Activated naive CD4-positive, alpha-beta T cell treated with anti-CD3 and anti-CD28 coated beads, Interleukin-2, amount 50 U/mL, for 72 hours (primary cell): ENCODE data around the gene ADORA1. TPM values are rescaled to one million over a fixed set of nuclear protein-coding genes. Genes with fewer than 3 reads are reported as not detected.

ENCODE experiments used
- ATAC-seq, 2 donors: fragments of 150-1000 bp; cut with Tn5 transposase; 2 replicates each; pipeline ENCODE4 v1.10.0; 2021; ENCODE audit warnings: mild to moderate bottlenecking in 2 of 2, moderate library complexity in 2 of 2
- DNase-seq, 2 donors: peaks; one replicate each; pipeline ENCODE4 v3.0.0; 2021 to 2022; ENCODE audit warnings: low spot score in 2 of 2
- H3K27ac Mint-ChIP-seq, 2 donors: one replicate each; pipeline ENCODE4 v1.8.0; 2022; ENCODE audit warnings: mild to moderate bottlenecking in 2 of 2, mixed read lengths in 2 of 2
- H3K36me3 Mint-ChIP-seq, 2 donors: one replicate each; pipeline ENCODE4 v1.8.0; 2022; ENCODE audit warnings: mixed read lengths in 2 of 2
- H3K9me3 Mint-ChIP-seq, 2 donors: one replicate each; pipeline ENCODE4 v1.8.0; 2022; ENCODE audit warnings: mixed read lengths in 2 of 2
- total RNA-seq, 2 donors: library from RNA; stranded (reverse); gene quantifications; one replicate each; pipeline ENCODE4 v1.2.3, GENCODE V29; 2022

Gene ADORA1
- total RNA-seq, 2 donors from 2014 or later = not detected

DNA sequence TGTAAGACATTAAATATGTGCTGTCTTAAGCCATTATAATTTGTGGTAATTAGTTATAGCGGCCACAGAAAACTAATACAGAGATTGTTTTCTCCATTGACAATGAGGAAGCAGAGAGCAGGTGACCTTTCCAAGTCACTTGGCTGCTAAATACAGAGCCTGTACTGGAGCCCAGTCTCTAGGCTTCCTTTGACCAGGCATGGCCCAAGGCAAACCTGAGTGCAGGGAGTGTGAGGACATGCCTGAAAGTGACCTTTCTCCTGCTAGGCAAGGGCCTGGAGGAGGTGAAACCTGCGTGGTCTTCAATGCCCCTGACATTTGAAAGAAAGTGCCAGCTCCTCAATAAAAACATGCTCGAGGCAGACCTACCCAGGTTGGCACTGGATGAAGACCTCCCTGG, 71.5 kb downstream of the ADORA1 start:
- ATAC-seq = no peak
- Mint-ChIP-seq H3K9me3 (no peaks in the 10 kb centered on the region), H3K27ac (no peak overlapping the region), H3K36me3 (no peaks in the 10 kb centered on the region)
- no peak for DNase-seq

DNA sequence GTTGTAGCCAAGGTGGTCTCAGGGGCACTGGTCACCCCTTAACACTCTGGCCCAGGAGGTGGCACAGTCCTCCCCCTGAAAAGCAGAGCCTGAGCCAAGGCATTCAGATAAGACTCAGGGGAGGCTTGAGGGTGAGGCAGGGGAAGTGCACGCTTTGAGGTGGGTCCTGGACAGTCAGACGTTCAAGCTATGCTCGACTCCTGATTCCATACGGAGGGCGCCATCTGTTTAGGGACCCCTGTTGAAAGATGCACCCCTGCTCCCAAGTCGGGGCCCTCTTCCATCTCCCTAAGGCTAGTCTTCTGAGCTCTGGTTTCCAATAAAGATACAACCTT, 71.9 kb downstream of the ADORA1 start:
- Mint-ChIP-seq H3K27ac (no peak overlapping the region), H3K9me3 (no peaks in the 10 kb centered on the region), H3K36me3 (no peaks in the 10 kb centered on the region)
- DNase-seq = no peak
- ATAC-seq = no peak

DNA sequence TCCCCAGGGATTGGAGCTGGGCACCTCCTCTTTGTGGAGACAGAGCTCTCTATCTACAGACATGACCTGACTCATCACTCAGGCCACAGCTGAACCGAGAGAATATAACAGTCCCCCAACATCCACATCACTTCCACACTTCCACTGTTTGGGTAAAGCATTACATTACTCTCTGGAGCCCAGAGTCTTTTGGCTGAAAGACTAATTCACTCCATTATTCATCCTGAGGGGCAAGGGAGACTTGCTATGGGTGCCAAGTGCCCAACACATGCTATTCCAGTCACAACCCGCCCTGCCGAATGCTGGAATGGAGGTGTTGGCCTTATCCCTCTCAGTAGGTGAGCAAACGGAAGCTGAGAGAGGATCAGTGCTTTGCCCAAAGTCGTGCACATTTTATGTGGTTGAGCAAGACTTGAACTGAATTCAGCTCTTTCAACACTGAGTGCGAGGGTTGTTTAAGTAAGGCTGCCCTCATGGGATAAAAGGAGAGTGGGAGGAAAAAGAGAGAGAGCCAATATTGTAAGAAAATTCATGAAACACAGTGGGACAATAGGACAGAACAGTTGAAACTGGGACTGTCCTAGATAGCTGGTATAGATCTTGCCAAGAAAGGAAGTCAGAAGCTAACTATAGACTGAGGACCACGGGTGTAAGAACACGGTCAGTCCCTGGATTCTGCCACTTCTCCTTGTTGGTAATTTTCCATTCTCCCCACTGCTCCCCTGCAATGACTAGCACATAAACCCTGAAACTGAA, 72.5 kb downstream of the ADORA1 start:
- H3K9me3 Mint-ChIP-seq = no peaks in the 10 kb centered on the region
- DNase-seq = no peak

DNA sequence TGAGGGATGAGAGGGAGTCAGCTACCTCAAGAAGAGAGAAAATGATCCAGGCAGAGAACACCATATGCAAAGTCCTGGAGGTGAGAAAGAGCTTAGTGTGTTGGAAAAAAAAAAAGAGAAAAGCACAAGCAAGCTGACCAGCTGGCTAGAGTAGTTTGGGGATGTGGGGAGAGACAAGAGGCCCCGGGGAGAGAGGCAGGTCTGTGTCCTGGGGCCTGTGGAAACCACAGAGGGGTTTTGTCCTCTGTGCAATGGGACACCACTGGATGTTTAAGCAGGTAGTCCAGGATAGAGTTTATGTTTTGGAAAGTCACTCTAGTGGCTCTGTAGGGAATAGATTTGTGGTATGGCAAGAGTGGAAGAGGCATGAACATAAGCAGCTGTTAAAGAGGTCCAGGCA, 73.4 kb downstream of the ADORA1 start:
- Mint-ChIP-seq H3K27ac (peak overlapping the region in 1 of 2 donors; percentile 0), H3K36me3 (no peaks in the 10 kb centered on the region), H3K9me3 (no peaks in the 10 kb centered on the region)
- DNase-seq (no peak), ATAC-seq (no peak)

More for the DNA sequence above, 72.5 kb downstream of the ADORA1 start:
- H3K27ac Mint-ChIP-seq = peak overlapping the region in 1 of 2 donors; percentile 0
- H3K36me3 Mint-ChIP-seq = no peaks in the 10 kb centered on the region
- ATAC-seq = no peak

DNA sequence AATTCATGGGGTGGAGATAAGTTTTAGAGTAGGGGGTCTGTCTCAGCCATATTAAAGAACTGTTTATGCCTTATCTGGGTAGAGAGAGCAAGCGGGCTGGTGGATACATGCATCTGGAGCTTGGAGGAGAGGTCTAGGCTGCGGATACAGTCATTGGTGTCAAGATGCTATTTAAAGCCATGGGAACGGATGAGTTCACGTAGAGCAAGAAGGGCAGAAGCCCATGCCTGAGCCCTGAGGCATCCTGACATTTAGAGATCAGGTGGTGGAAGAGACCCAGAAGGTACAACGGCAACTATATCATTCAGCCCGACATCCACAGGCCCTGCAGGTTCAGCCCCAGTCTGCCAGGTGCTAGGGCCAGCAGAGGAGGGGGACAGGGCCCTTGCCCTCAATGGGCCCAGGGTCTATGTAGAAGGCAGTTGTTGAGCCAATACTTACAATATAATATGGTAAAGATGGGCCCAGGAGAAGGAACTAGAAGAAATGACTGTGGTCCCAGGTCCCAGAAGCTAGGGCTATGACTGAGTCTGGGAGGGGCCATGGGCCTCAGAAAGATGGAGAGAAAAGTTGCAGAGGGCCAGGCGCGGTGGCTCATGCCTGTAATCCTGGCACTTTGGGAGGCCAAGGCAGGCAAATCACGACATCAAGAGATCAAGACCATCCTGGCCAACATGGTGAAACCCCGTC, 74.1 kb downstream of the ADORA1 start:
- Mint-ChIP-seq H3K36me3 (no peaks in the 10 kb centered on the region), H3K27ac (no peak overlapping the region), H3K9me3 (no peaks in the 10 kb centered on the region)
- DNase-seq (no peak), ATAC-seq (no peak)

DNA sequence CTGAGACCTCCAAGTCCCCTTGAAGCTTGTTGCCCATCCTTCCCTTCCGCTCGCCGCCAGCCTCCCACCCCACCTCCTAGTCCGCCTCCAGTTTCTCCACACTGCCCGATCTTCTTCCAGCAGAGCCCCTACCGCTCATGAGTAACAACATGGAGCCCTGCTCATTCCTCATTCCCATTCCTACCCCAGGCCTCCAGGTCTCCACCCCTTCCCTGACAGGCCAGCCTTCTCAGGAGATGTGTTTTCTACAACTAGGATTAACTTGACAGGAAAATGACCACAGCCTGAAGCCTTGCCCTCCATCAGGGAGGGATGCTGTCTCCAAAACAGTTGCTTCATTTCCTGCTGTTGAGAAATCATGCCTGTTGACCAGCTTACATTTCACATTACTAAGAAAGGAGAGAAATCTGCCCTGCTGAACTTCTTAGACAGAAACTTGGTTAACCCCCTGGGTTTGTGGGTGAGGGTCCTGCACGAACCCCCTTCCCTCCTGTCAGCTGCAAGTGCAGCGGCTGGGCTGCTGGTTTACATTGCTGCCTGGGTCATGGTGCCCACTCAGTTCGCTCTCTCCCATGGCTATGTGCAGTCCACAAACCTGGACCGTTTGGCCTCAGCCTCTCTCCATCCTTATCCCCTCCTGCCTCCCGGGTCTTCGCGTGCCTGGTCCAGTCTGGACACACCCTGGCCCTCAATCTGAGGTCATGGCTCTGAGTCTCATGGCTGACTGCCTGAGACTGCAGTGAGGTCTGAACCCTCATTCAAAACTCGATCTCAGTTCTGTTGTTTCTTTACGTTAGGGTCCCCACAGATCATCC, 75.1 kb downstream of the ADORA1 start:
- no peaks in the 10 kb centered on the region for H3K36me3 Mint-ChIP-seq
- DNase-seq (no peak), ATAC-seq (no peak)
- H3K27ac Mint-ChIP-seq = no peak overlapping the region
- H3K9me3 Mint-ChIP-seq = no peaks in the 10 kb centered on the region

DNA sequence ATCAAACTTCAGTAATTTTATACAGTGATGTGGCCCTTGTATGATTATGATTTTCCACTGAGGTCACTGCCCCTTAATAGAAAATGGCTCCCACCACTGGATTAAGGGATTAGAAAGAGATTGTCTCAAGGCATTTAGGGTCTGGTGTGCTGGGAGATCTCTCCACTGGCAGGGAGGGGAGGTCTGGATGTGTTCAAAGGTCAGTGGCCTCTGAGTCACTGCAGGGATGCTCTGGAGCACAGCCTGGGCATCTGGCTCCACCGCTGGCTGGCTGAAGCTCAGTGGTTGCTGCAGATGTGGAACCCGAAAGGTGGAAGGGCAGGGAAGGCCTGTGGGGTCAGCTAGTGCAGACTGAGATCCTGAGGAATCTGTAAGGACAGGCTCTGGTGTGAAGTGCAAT, 77.2 kb downstream of the ADORA1 start:
- H3K36me3 Mint-ChIP-seq = no peaks in the 10 kb centered on the region
- ATAC-seq = no peak
- no peak for DNase-seq
- no peaks in the 10 kb centered on the region for H3K9me3 Mint-ChIP-seq
- H3K27ac Mint-ChIP-seq = no peak overlapping the region

DNA sequence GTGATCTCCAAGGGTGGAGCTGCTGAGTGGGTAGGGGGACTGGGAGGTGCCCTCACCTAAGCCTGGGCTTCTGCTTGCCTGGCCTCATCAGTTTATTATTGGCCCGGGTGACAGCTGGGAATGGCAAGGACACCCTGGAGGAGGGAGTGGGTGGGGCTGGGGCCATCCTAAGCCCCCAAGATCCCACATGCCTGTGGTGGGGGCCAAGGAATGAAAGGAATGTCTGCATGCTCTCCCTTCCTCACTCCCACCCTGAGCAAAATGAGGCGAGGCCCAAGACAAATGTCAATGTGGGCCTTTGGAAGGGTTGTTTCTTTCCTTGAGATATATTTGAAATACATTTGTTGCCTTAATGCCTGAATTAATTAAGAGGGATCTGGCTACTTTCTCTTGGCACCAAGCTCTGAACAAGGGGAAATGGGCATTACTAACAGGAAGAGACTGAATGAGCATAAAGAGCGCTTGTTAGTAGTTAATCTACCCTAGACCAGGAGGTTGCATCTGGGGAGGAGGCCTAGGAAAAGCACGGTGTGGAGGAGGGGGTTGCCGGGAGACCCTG, 78.7 kb downstream of the ADORA1 start:
- ATAC-seq (no peak), DNase-seq (no peak)
- Mint-ChIP-seq H3K27ac (no peak overlapping the region), H3K9me3 (no peaks in the 10 kb centered on the region), H3K36me3 (no peaks in the 10 kb centered on the region)

DNA sequence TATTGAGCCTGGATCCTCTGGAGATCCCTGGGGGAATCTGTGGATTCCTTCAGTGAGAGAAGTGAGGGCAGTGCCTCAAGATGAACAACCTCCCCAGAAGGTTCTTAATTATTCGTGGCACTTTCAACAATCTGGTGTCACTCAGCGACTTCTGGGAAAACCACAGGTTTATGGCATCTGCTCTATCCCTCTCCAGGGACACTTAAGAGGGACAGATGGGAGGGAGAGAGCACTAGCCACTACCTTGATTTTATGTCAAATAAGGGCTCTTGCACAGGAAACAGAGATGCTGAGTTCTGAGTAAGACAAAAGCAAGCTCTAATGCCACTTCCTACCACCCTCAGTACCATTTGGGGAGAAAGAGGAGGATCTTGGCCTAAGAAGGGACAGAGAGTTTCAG, 80.2 kb downstream of the ADORA1 start:
- H3K9me3 Mint-ChIP-seq = no peaks in the 10 kb centered on the region
- H3K27ac Mint-ChIP-seq = no peak overlapping the region
- ATAC-seq (no peak), DNase-seq (no peak)
- no peaks in the 10 kb centered on the region for H3K36me3 Mint-ChIP-seq

DNA sequence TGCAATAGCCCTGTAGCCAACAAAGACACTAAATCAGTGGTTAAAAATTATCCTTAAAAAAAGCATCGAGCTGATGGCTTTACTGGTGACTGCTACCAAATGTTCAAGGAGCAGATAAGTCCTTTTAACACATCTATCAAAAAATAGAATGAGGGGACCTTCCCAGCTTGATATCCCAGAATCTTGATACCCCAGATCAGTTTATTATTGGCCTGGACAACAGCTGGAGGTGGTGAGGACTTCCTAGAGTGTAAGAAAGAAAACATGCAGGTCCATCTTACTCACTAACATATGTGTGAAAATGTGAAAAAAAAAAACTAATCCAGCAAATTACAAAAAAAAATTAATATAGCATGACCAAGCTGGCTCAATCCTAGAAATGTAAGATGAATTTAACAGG, 80.7 kb downstream of the ADORA1 start:
- no peak for DNase-seq
- no peak for ATAC-seq
- H3K27ac Mint-ChIP-seq = no peak overlapping the region
- no peaks in the 10 kb centered on the region for H3K36me3 Mint-ChIP-seq
- no peaks in the 10 kb centered on the region for H3K9me3 Mint-ChIP-seq

DNA sequence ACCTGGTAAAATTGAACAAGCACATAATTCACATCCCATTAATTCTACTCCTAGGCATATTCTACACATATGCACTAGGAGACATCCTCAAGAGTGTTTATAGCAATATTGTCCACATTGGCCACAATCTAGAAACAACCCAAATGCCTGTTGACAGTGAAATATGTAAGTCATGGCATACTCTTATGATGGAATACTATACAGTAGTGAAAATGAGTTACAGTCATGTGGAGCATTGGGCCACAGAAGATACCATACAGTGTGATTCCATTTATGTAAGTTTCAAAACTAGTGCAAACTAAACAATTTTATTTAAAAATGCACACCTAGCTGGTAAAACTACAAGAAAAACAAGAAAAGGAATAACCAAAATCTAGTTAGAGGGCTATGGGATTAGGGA, 82.8 kb downstream of the ADORA1 start:
- Mint-ChIP-seq H3K27ac (no peak overlapping the region), H3K9me3 (no peaks in the 10 kb centered on the region), H3K36me3 (no peaks in the 10 kb centered on the region)
- ATAC-seq = no peak
- no peak for DNase-seq

DNA sequence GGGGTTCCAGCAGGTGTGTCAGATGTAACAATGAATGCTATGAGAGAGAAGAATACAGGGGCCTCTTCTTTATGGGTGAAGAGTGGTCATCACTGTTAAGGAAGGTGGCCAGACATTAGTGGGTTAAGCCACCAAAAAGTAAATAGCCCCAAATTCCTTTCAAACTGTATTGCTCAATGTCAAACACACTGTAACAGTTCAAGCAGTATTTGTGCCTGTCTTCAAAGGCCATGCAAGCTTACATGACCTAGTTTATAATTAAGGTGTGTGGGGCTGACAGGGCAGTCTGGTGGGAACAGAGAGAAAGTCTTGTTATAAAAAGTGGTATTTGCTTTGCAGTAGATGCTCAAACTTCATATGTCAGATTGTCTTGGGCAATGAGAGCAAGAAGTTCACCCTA, 83.5 kb downstream of the ADORA1 start:
- no peak for DNase-seq
- Mint-ChIP-seq H3K9me3 (no peaks in the 10 kb centered on the region), H3K27ac (no peak overlapping the region), H3K36me3 (no peaks in the 10 kb centered on the region)
- ATAC-seq = no peak

DNA sequence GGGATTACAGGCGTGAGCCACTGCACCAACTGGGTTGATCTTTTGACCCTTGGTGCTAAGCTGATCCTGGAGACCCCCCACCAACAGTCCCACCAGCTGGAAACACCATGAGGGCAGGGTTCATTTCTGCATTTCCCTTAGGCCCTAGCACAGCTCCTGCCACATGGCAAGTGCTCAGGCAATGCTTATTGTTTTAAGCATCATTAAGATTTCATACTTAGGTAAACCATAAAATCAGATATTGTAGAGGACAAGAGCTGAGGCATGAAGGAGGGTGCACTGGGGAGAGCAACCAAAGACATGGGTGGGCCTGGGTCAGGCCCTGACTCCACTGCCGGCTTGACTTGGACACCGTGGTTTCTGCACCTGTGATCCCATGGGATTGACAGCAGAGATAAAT, 84.3 kb downstream of the ADORA1 start:
- Mint-ChIP-seq H3K27ac (no peak overlapping the region), H3K36me3 (no peaks in the 10 kb centered on the region), H3K9me3 (no peaks in the 10 kb centered on the region)
- no peak for ATAC-seq
- no peak for DNase-seq

DNA sequence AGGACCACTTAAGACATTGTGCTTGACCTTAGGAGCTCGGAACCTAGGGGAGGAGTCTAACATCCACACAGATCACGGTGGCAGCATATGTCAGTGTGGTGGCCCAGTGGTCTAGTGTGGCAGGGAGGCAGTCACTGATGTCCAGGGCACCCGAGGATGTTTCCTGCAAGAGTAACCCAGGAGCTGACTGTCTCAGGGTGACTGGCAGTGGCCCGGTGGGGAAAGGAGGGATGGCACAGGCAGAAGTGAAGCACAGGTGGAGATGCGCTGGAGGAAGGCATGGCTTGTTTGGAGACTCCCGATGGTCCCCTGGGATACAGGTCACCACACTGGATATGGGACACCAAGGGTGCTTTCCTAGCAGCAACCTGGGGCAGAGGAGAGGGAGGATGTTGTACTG, 85.6 kb downstream of the ADORA1 start:
- no peak overlapping the region for H3K27ac Mint-ChIP-seq
- ATAC-seq = no peak
- no peaks in the 10 kb centered on the region for H3K9me3 Mint-ChIP-seq
- no peaks in the 10 kb centered on the region for H3K36me3 Mint-ChIP-seq
- no peak for DNase-seq

DNA sequence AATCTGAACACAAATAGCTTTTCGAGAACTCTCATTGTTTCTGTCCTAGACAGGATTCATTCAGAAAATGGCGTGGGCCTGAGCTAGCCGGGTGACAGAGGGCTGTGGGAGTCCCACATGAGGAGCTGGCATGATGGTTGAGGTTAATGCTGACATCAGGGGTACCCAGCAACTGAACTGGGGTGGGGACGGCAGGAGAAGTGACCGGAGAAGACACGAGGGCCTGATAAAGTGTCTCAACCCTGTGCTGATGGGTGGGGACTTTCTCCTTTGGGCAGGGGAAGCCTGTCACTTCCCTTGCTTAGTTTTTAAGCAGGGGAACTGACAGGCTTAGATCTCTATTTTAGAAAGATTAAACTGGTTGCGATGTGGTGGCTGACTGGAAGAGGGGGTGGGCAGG, 87.3 kb downstream of the ADORA1 start:
- H3K27ac Mint-ChIP-seq = no peak overlapping the region
- DNase-seq = no peak
- no peaks in the 10 kb centered on the region for H3K9me3 Mint-ChIP-seq
- no peaks in the 10 kb centered on the region for H3K36me3 Mint-ChIP-seq
- no peak for ATAC-seq

DNA sequence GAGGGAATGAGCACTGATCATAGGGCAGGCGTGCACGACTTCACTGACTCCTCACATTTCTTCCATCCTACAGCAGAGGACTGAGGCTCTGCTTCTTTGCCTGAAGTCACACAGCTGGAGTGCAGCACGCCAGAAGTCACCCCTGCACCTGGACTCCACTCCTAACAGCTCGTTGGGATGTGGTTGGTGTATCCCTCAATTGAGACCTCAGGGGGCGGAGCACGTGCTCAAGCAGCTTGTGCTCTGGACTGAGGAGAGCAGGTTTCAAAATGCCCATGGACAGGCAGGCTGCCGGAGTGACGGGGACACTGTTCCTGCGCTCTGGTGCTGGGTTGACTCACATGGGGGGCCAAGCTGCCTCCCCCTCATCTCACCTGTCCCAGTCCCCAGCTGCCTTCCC, 88.0 kb downstream of the ADORA1 start:
- H3K9me3 Mint-ChIP-seq = no peaks in the 10 kb centered on the region
- DNase-seq = no peak
- H3K36me3 Mint-ChIP-seq = no peaks in the 10 kb centered on the region
- no peak for ATAC-seq
- H3K27ac Mint-ChIP-seq = no peak overlapping the region
